H1 (cell line): ENCODE results near the gene IGFBP3. TPM values are rescaled to one million over a fixed set of nuclear protein-coding genes. Genes with fewer than 3 reads are reported as not detected.

Experiments used
- CTCF ChIA-PET: fragments of 300-600 bp; sonication (Branson Sonifier 250); formaldehyde crosslinking; loops from one replicate; lab custom pipeline; 2021; ENCODE audit not compliant: partially characterized antibody; lab: Charles Lee
- POLR2A ChIA-PET: fragments of 300-600 bp; sonication (Branson Sonifier 250); formaldehyde crosslinking; loops from one replicate; lab custom pipeline; 2021; ENCODE audit warnings: inconsistent platforms; ENCODE audit not compliant: partially characterized antibody; lab: Charles Lee
- DNase-seq, 2 experiments: peaks; one replicate each; pipeline versions ENCODE4 v3.0.0 to v3.0.0-alpha.2; 2010 to 2022; ENCODE audit warnings: low spot score in 2 of 2, low read depth in 1 of 2, mixed read lengths in 1 of 2
- FAIRE-seq: peaks from 2 replicates; lab custom pipeline; 2011; peaks lifted over from hg19 to GRCh38; lab: Jason Lieb, UNC
- H2AFZ ChIP-seq: 2 replicates; pipeline ENCODE4 v1.8.1; 2012; ENCODE audit warnings: low read length, inconsistent platforms
- H2AK5ac ChIP-seq: 2 replicates; pipeline ENCODE4 v1.6.1; 2013; ENCODE audit warnings: low read depth, low read length
- H2BK120ac ChIP-seq: replicated peaks from 2 replicates; pipeline ENCODE3; 2013; ENCODE audit warnings: low read depth, low read length, inconsistent platforms
- H2BK12ac ChIP-seq: 2 replicates; pipeline ENCODE4 v1.6.1; 2013; ENCODE audit warnings: low read depth, low read length
- H2BK15ac ChIP-seq: 2 replicates; pipeline ENCODE4 v1.6.1; 2013; ENCODE audit warnings: low read length
- H2BK20ac ChIP-seq: 2 replicates; pipeline ENCODE4 v1.6.1; 2013; ENCODE audit warnings: low read length
- H2BK5ac ChIP-seq: 2 replicates; pipeline ENCODE4 v1.6.1; 2013; ENCODE audit warnings: low read depth, low read length
- H3K14ac ChIP-seq: 2 replicates; pipeline ENCODE4 v1.6.1; 2013; ENCODE audit warnings: inconsistent platforms; ENCODE audit not compliant: insufficient read length
- H3K18ac ChIP-seq: 2 replicates; pipeline ENCODE4 v1.6.1; 2013; ENCODE audit warnings: low read length; ENCODE audit errors: extremely low read depth
- H3K23ac ChIP-seq: 2 replicates; pipeline ENCODE4 v1.6.1; 2013; ENCODE audit warnings: inconsistent platforms; ENCODE audit not compliant: insufficient read length
- H3K23me2 ChIP-seq: 2 replicates; pipeline ENCODE4 v1.6.1; 2013; ENCODE audit warnings: low read depth, low read length
- H3K27ac ChIP-seq: 2 replicates; pipeline ENCODE4 v1.6.1; 2011; ENCODE audit warnings: low read depth, low read length, inconsistent platforms
- H3K27me3 ChIP-seq, 4 experiments: replicated peaks in 1 of 4; 1 replicate in 1 of 4; 2 replicates in 3 of 4; pipeline versions ENCODE4 v1.6.1 to v1.8.1; 2011 to 2013; ENCODE audit warnings: low read length in 3 of 4, mild to moderate bottlenecking in 3 of 4, inconsistent platforms in 2 of 4, mixed read lengths in 2 of 4, moderate library complexity in 1 of 4; ENCODE audit not compliant: control insufficient read depth in 3 of 4, insufficient read depth in 3 of 4; ENCODE audit errors: extremely low read depth in 1 of 4
- H3K36me3 ChIP-seq, 4 experiments: 2 replicates each; pipeline versions ENCODE4 v1.6.1 to v1.8.1; 2011 to 2013; ENCODE audit warnings: mild to moderate bottlenecking in 4 of 4, low read length in 3 of 4, moderate library complexity in 2 of 4, control low read depth in 1 of 4, inconsistent platforms in 1 of 4; ENCODE audit not compliant: insufficient read depth in 4 of 4, control insufficient read depth in 2 of 4
- H3K4ac ChIP-seq: replicated peaks from 2 replicates; pipeline ENCODE3; 2013; ENCODE audit warnings: low read length, low read depth, mixed read lengths, inconsistent platforms; ENCODE audit not compliant: insufficient read length
- H3K4me1 ChIP-seq, 4 experiments: replicated peaks in 1 of 4; 1 replicate in 1 of 4; 2 replicates in 3 of 4; pipeline versions ENCODE4 v1.6.1 to v1.8.1; 2011 to 2013; ENCODE audit warnings: low read length in 3 of 4, inconsistent platforms in 2 of 4, mixed read lengths in 1 of 4; ENCODE audit not compliant: insufficient read depth in 4 of 4, control insufficient read depth in 3 of 4
- H3K4me2 ChIP-seq, 2 experiments: 2 replicates each; pipeline versions ENCODE4 v1.6.1 to v1.8.1; 2011 to 2013; ENCODE audit warnings: low read depth in 2 of 2, low read length in 2 of 2, control low read depth in 1 of 2, inconsistent platforms in 1 of 2, mild to moderate bottlenecking in 1 of 2; ENCODE audit not compliant: insufficient read depth in 1 of 2
- H3K4me3 ChIP-seq, 4 experiments: fragments of 200-600, 300-600 bp in 1 of 4; sonication (generic), shearing (Covaris generic), sonication (Bioruptor Twin) in 1 of 4; 2 replicates each; pipeline versions ENCODE4 v1.5.1 to v1.8.1; 2011 to 2016; ENCODE audit warnings: low read length in 4 of 4, low read depth in 3 of 4, control low read depth in 2 of 4, inconsistent platforms in 2 of 4, mild to moderate bottlenecking in 2 of 4, mixed read lengths in 1 of 4, moderate library complexity in 1 of 4; ENCODE audit not compliant: insufficient read depth in 2 of 4; ENCODE audit errors: extremely low read depth in 1 of 4
- H3K56ac ChIP-seq: replicated peaks from 2 replicates; pipeline ENCODE3; 2013; ENCODE audit warnings: low read depth, mild to moderate bottlenecking, mixed read lengths, low read length, inconsistent platforms; ENCODE audit not compliant: insufficient read length
- H3K79me1 ChIP-seq: 2 replicates; pipeline ENCODE4 v1.6.1; 2013; ENCODE audit warnings: low read depth, low read length, control low read depth
- H3K79me2 ChIP-seq, 2 experiments: 2 replicates each; pipeline versions ENCODE4 v1.6.1 to v1.8.1; 2012 to 2013; ENCODE audit warnings: low read length in 2 of 2, mild to moderate bottlenecking in 2 of 2, inconsistent platforms in 1 of 2; ENCODE audit not compliant: insufficient read depth in 2 of 2, control insufficient read depth in 1 of 2
- H3K9ac ChIP-seq, 4 experiments: replicated peaks in 1 of 4; 1 replicate in 1 of 4; 2 replicates in 3 of 4; pipeline versions ENCODE4 v1.6.1 to v1.8.1; 2011 to 2013; ENCODE audit warnings: low read depth in 3 of 4, low read length in 3 of 4, control low read depth in 2 of 4, mild to moderate bottlenecking in 2 of 4, moderate library complexity in 2 of 4, inconsistent platforms in 1 of 4; ENCODE audit errors: extremely low read depth in 1 of 4
- H3K9me3 ChIP-seq, 2 experiments: 2 replicates each; pipeline versions ENCODE4 v1.6.1 to v1.8.1; 2012 to 2013; ENCODE audit warnings: mild to moderate bottlenecking in 2 of 2, moderate library complexity in 2 of 2, control low read depth in 1 of 2, inconsistent platforms in 1 of 2, low read depth in 1 of 2, low read length in 1 of 2, mixed read lengths in 1 of 2; ENCODE audit not compliant: insufficient read depth in 2 of 2
- H4K20me1 ChIP-seq, 2 experiments: replicated peaks in 1 of 2; 2 replicates each; pipeline versions ENCODE3 to v1.8.1; 2011 to 2013; ENCODE audit warnings: inconsistent platforms in 2 of 2, low read length in 2 of 2, mild to moderate bottlenecking in 1 of 2; ENCODE audit not compliant: insufficient read depth in 2 of 2, control insufficient read depth in 1 of 2
- H4K5ac ChIP-seq: 2 replicates; pipeline ENCODE4 v1.6.1; 2013; ENCODE audit warnings: low read length, low read depth, mixed read lengths, inconsistent platforms; ENCODE audit not compliant: insufficient read length
- H4K8ac ChIP-seq: 2 replicates; pipeline ENCODE4 v1.8.0; 2013; ENCODE audit warnings: mild to moderate bottlenecking, moderate library complexity, low read length, inconsistent platforms; ENCODE audit not compliant: insufficient read depth; ENCODE audit errors: extremely low read depth
- H4K91ac ChIP-seq: replicated peaks from 2 replicates; pipeline ENCODE3; 2013; ENCODE audit warnings: low read length, mixed read lengths, inconsistent platforms; ENCODE audit not compliant: insufficient read length
- CBX5 ChIP-seq: fragments of 300-800, 300-1000 bp; sonication (generic); IDR thresholded peaks from 2 replicates; pipeline ENCODE4 v1.7.1; 2016; ENCODE audit warnings: antibody characterized with exemption, low read length, low read depth
- GABPA ChIP-seq: IDR thresholded peaks from 2 replicates; pipeline ENCODE4 v1.6.1; 2011; ENCODE audit warnings: mild to moderate bottlenecking, low read length, moderate library complexity, borderline replicate concordance; ENCODE audit not compliant: insufficient read depth
- GTF2F1 ChIP-seq: IDR thresholded peaks from 2 replicates; pipeline ENCODE4 v1.6.1; 2012; ENCODE audit warnings: low read depth, low read length, improper control_type of control experiment, borderline replicate concordance
- JUND ChIP-seq: IDR thresholded peaks from 2 replicates; pipeline ENCODE4 v1.6.1; 2011; ENCODE audit warnings: mild to moderate bottlenecking, improper control_type of control experiment, low read length
- KDM4A ChIP-seq: IDR thresholded peaks from one replicate; pipeline ENCODE4 v1.7.1; 2012; ENCODE audit warnings: low read depth, mild to moderate bottlenecking, moderate library complexity, low read length, inconsistent platforms; ENCODE audit not compliant: severe bottlenecking
- NANOG ChIP-seq: IDR thresholded peaks from 2 replicates; pipeline ENCODE4 v1.6.1; 2011; ENCODE audit warnings: low read length, low read depth, mild to moderate bottlenecking, inconsistent platforms; ENCODE audit not compliant: insufficient read depth, poor library complexity, severe bottlenecking
- SIRT6 ChIP-seq: IDR thresholded peaks from one replicate; pipeline ENCODE4 v1.7.1; 2012; ENCODE audit warnings: low read length, inconsistent platforms
- SIX5 ChIP-seq: IDR thresholded peaks from 2 replicates; pipeline ENCODE4 v1.6.1; 2011; ENCODE audit warnings: mild to moderate bottlenecking, low read depth, low read length
- WGBS, 2 experiments: shearing (Covaris generic) in 1 of 2; methylation state at CpG; one replicate each; pipeline versions ENCODE4 v1.1.6 to v1.1.7; 2013 to 2015; ENCODE audit warnings: low lambda C conversion rate in 2 of 2, mixed read lengths in 2 of 2, inconsistent platforms in 1 of 2, low coverage in 1 of 2, missing lambda C conversion rate in 1 of 2; ENCODE audit not compliant: insufficient replicate concordance in 2 of 2, insufficient coverage in 1 of 2, insufficient read length in 1 of 2; ENCODE audit errors: extremely low coverage in 1 of 2, missing lambda C conversion rate in 1 of 2; 5-methylcytosine and 5-hydroxymethylcytosine counted together
- polyA plus RNA-seq, 7 experiments: library from polyadenylated mRNA; depleted of rRNA in 3 of 7; stranded (reverse) in 5 of 7; unstranded in 2 of 7; fragments of >200 nt in 5 of 7; fragments of 200-250 nt in 2 of 7; gene quantifications; 1 replicate in 5 of 7; 2 replicates in 1 of 7; 4 replicates in 1 of 7; pipeline versions ENCODE4 v1.2.1 to v1.2.3, GENCODE V29; 2011 to 2013; ENCODE audit warnings: missing spikeins in 2 of 7, mixed read lengths in 2 of 7
- total RNA-seq: library from RNA; stranded (reverse); fragmentation: NEBNext Ultra II Directional; extraction: Animal tissue kit (Norgen Biotek cat#: 25700); gene quantifications from 2 replicates; pipeline ENCODE4 v1.2.1, GENCODE V29; 2021
- TF ChIP-seq, protein P1 (sequence below): IDR thresholded peaks from 2 replicates; pipeline ENCODE4 v1.6.1; 2012; ENCODE audit warnings: low read length, inconsistent platforms
- TF ChIP-seq, protein P2 (sequence below): IDR thresholded peaks from 2 replicates; pipeline ENCODE4 v1.6.1; 2012; ENCODE audit warnings: inconsistent platforms

The IGFBP3 gene
- total and polyA plus RNA-seq, 2 of the 8 experiments (the other 6 are each of a cell fraction or from before 2014, with no cell fraction given), result 5.5 to 12.1 TPM

DNA sequence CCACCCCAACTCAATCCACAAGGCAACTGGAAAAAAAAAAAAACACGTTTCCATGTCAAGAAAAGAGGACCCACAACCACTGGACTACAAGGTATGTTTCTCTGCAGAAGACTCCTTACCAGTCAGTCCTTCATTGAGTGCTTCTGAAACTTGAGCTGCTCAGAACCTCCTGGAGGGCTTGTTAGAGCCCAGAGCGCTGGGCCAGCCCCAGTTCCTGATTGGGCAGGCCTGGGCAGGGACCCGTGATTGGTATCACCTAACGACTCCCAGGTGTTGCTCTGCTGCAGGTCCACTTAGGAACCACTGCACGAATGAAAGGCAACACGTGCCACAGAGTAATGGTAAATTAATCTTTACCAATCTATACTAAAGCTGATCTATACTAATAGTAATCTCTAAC lies 47.7 kb downstream of the IGFBP3 start:
- Histone ChIP-seq H2AFZ (no peak overlapping the region), H3K4ac (no peak overlapping the region), H3K23me2 (no peaks in the 10 kb centered on the region), H3K14ac (no peak overlapping the region), H3K9me3 (peaks cover 10 to 17% of the 10 kb centered on the region in 2 experiments), H3K4me2 (no peak overlapping the region), H3K4me1 (no peaks in the 10 kb centered on the region; a peak in 1 of 7 replicates), H4K91ac (no peak overlapping the region), H3K79me1 (no peaks in the 10 kb centered on the region), H3K27ac (no peak overlapping the region), H3K27me3 (no peaks in the 10 kb centered on the region), H4K20me1 (no peaks in the 10 kb centered on the region), H2BK120ac (no peak overlapping the region), H2AK5ac (no peak overlapping the region), H3K79me2 (no peaks in the 10 kb centered on the region), H3K4me3 (no peak overlapping the region), H4K5ac (no peak overlapping the region), H3K36me3 (no peaks in the 10 kb centered on the region), H2BK5ac (no peak overlapping the region), H4K8ac (no peak overlapping the region), H3K23ac (no peak overlapping the region), H2BK20ac (no peak overlapping the region), H2BK15ac (no peak overlapping the region), H3K18ac (no peak overlapping the region), H3K9ac (no peak overlapping the region), H2BK12ac (no peak overlapping the region), H3K56ac (no peak overlapping the region)
- DNase-seq, result no peak
- POLR2A ChIA-PET, result interaction anchor here (0.6 kb wide), 1 partner anchor 491 kb away, joined by 4 read pairs; no protein-coding TSS in a partner anchor
- CTCF ChIA-PET, result interaction anchor here (0.6 to 3.3 kb wide), 7 partner anchors 8 to 1251 kb away, joined by 3 to 12 read pairs (median 4); no protein-coding TSS in a partner anchor
- TF ChIP-seq KDM4A (no peak), SIRT6 (no peak), NANOG (no peak), SIX5 (no peak), CBX5 (no peak), GABPA (no peak), GTF2F1 (no peak), JUND (no peak)
- TF ChIP-seq, protein P1, sequence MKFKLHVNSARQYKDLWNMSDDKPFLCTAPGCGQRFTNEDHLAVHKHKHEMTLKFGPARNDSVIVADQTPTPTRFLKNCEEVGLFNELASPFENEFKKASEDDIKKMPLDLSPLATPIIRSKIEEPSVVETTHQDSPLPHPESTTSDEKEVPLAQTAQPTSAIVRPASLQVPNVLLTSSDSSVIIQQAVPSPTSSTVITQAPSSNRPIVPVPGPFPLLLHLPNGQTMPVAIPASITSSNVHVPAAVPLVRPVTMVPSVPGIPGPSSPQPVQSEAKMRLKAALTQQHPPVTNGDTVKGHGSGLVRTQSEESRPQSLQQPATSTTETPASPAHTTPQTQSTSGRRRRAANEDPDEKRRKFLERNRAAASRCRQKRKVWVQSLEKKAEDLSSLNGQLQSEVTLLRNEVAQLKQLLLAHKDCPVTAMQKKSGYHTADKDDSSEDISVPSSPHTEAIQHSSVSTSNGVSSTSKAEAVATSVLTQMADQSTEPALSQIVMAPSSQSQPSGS, result no peak
- TF ChIP-seq, protein P2, sequence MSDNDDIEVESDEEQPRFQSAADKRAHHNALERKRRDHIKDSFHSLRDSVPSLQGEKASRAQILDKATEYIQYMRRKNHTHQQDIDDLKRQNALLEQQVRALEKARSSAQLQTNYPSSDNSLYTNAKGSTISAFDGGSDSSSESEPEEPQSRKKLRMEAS, result no peak
- 83% methylated on average over 6 of the region's 6 CpGs; no CpG with 5 or more reads in 1 of the 2 experiments for WGBS, 2 experiments
- no peak for FAIRE-seq
